HepG2 (cell line): ENCODE measurements around the gene KIF21B. TPM values are rescaled to one million over a fixed set of nuclear protein-coding genes. Genes with fewer than 3 reads are reported as not detected.

Experiments
- AKAP8 ChIP-seq: sonication (generic); formaldehyde crosslinking; IDR thresholded peaks from 2 replicates; pipeline ENCODE4 v1.5.1; 2020; ENCODE audit warnings: mild to moderate bottlenecking, missing genetic modification reagents
- CCDC6 ChIP-seq: sonication (generic); formaldehyde crosslinking; IDR thresholded peaks from 2 replicates; pipeline ENCODE4 v1.8.1; 2022; ENCODE audit warnings: mild to moderate bottlenecking, missing genetic modification reagents, moderate library complexity
- IKZF1 ChIP-seq: fragments of 450-650 bp; IDR thresholded peaks from 2 replicates; pipeline ENCODE4 v1.7.1; 2016
- KAT7 ChIP-seq: IDR thresholded peaks from 2 replicates; pipeline ENCODE4 v1.6.1; 2018; ENCODE audit warnings: borderline replicate concordance, missing compliant biosample characterization
- PAF1 ChIP-seq: IDR thresholded peaks from 2 replicates; pipeline ENCODE4 v1.6.1; 2016; ENCODE audit warnings: missing genetic modification reagents, missing compliant biosample characterization
- PRDM4 ChIP-seq: sonication (generic); formaldehyde crosslinking; IDR thresholded peaks from 2 replicates; pipeline ENCODE4 v1.9.0; 2021; ENCODE audit warnings: missing genetic modification reagents, borderline replicate concordance
- RAD21 ChIP-seq: fragments of 450-650 bp; formaldehyde crosslinking; IDR thresholded peaks from 2 replicates; pipeline ENCODE4 v1.5.0; 2020; ENCODE audit warnings: mild to moderate bottlenecking
- SMAD1 ChIP-seq: sonication (generic); formaldehyde crosslinking; IDR thresholded peaks from 2 replicates; pipeline ENCODE4 v1.4.0; 2020; ENCODE audit warnings: missing genetic modification reagents, low read depth, mild to moderate bottlenecking, borderline replicate concordance
- SMAD9 ChIP-seq: sonication (generic); formaldehyde crosslinking; IDR thresholded peaks from 2 replicates; pipeline ENCODE4 v1.5.1; 2020; ENCODE audit warnings: mild to moderate bottlenecking, missing genetic modification reagents
- SMC3 ChIP-seq: IDR thresholded peaks from 2 replicates; pipeline ENCODE4 v1.6.1; 2011; ENCODE audit warnings: low read length, improper control_type of control experiment
- STAG1 ChIP-seq: sonication (generic); formaldehyde crosslinking; IDR thresholded peaks from 2 replicates; pipeline ENCODE4 v1.4.0; 2020; ENCODE audit warnings: missing genetic modification reagents
- TFE3 ChIP-seq: IDR thresholded peaks from 2 replicates; pipeline ENCODE4 v1.6.1; 2016
- ZNF234 ChIP-seq: sonication (generic); formaldehyde crosslinking; conservative IDR thresholded peaks from 2 replicates; pipeline ENCODE4 v1.5.1; 2020; ENCODE audit warnings: mild to moderate bottlenecking, missing genetic modification reagents
- ZNF281 ChIP-seq: sonication (generic); formaldehyde crosslinking; IDR thresholded peaks from 2 replicates; pipeline ENCODE4 v1.4.0; 2020; ENCODE audit warnings: missing genetic modification reagents, borderline replicate concordance
- ZNF329 ChIP-seq: sonication (generic); formaldehyde crosslinking; IDR thresholded peaks from 2 replicates; pipeline ENCODE4 v1.9.0; 2021; ENCODE audit warnings: low read depth, mild to moderate bottlenecking, missing genetic modification reagents
- ZNF570 ChIP-seq: sonication (generic); formaldehyde crosslinking; IDR thresholded peaks from 2 replicates; pipeline ENCODE4 v1.4.0; 2020; ENCODE audit warnings: mild to moderate bottlenecking, missing genetic modification reagents, borderline replicate concordance
- ZNF572 ChIP-seq: sonication (generic); formaldehyde crosslinking; IDR thresholded peaks from 2 replicates; pipeline ENCODE4 v1.5.1; 2020; ENCODE audit warnings: mild to moderate bottlenecking, missing genetic modification reagents
- ZNF776 ChIP-seq: sonication (generic); formaldehyde crosslinking; IDR thresholded peaks from 2 replicates; pipeline ENCODE4 v1.4.0; 2020; ENCODE audit warnings: mild to moderate bottlenecking, missing genetic modification reagents
- ZSCAN31 ChIP-seq: sonication (generic); formaldehyde crosslinking; IDR thresholded peaks from 2 replicates; pipeline ENCODE4 v1.5.0; 2020; ENCODE audit warnings: low read depth, mild to moderate bottlenecking, missing genetic modification reagents
- polyA plus RNA-seq, 8 experiments: library from polyadenylated mRNA; depleted of rRNA in 3 of 8; stranded (reverse) in 7 of 8; unstranded in 1 of 8; fragments of >200 nt; fragmentation: Illumina TruSeq in 4 of 8; extraction: Trizol in 4 of 8; gene quantifications; 2 replicates each; pipeline versions ENCODE4 v1.2.1 to v1.2.3, GENCODE V29; 2011 to 2016; ENCODE audit warnings: low read depth in 4 of 8, missing spikeins in 1 of 8, mixed read lengths in 1 of 8; ENCODE audit not compliant: insufficient read depth in 1 of 8
- total RNA-seq, 5 experiments: library from RNA; depleted of rRNA; stranded (reverse); fragments of >200 nt; fragmentation: Illumina TruSeq; extraction: Trizol; gene quantifications; 2 replicates each; pipeline ENCODE4 v1.2.3, GENCODE V29; 2016; ENCODE audit warnings: low read depth in 1 of 5

Gene KIF21B
- total and polyA plus RNA-seq, 2 of the 13 experiments (the other 11 are each of a cell fraction or from before 2014, with no cell fraction given), result 0.17 to 0.20 TPM

- TF ChIP-seq ZNF281 (peak; percentile 63; the same call in 1 of the 2 replicates), SMAD9 (no peak), PRDM4 (no peak), RAD21 (CRISPR knock-in tag) (0 out of 2 replicates have a peak, but pooled peaks have one; percentile 27), SMAD1 (CRISPR knock-in tag) (no peak), KAT7 (no peak), PAF1 (no peak), CCDC6 (CRISPR knock-in tag) (no peak), ZNF570 (CRISPR knock-in tag) (no peak), AKAP8 (no peak), IKZF1 (no peak), ZNF234 (CRISPR knock-in tag) (no peak), SMC3 (peak; percentile 67), ZNF572 (CRISPR knock-in tag) (no peak), ZSCAN31 (CRISPR knock-in tag) (no peak), ZNF776 (CRISPR knock-in tag) (no peak), STAG1 (CRISPR knock-in tag) (peak; percentile 70), TFE3 (CRISPR knock-in tag) (no peak), ZNF329 (CRISPR knock-in tag) (no peak)
Measured at GRCh38 chr1:200971955-200972711, 51.4 kb downstream of the KIF21B start (continued).
